Activated CD8-positive, alpha-beta memory T cell treated with anti-CD3 and anti-CD28 coated beads for 36 hours (primary cell): ENCODE data around the gene TEAD1. TPM values are rescaled to one million over a fixed set of nuclear protein-coding genes. Genes with fewer than 3 reads are reported as not detected.

Source experiments
- CTCF ChIA-PET: fragments of 350-600 bp; sonication (Branson Sonifier 250); formaldehyde crosslinking; loops from one replicate; lab custom pipeline; 2021; ENCODE audit warnings: antibody characterized with exemption; lab: Charles Lee
- POLR2A ChIA-PET: fragments of 350-600 bp; sonication (Branson Sonifier 250); formaldehyde crosslinking; loops from one replicate; lab custom pipeline; 2021; ENCODE audit warnings: antibody characterized with exemption; lab: Charles Lee
- total RNA-seq, 2 experiments: library from RNA; stranded (reverse); gene quantifications; one replicate each; pipeline ENCODE4 v1.2.3, GENCODE V29; 2021

TEAD1 gene
- total RNA-seq, 2 experiments from 2014 or later = 0.46 to 0.59 TPM

- POLR2A ChIA-PET = no interaction called here
- CTCF ChIA-PET = no interaction called here
These were observed 96.9 kb downstream of the TEAD1 start for GRCh38 chr11:12770966-12771597.

- ChIA-PET CTCF (no interaction called here), POLR2A (no interaction called here)
These were observed 97.7 kb downstream of the TEAD1 start for GRCh38 chr11:12771875-12772274.

- CTCF ChIA-PET = no interaction called here
These were observed 98.1 kb downstream of the TEAD1 start for GRCh38 chr11:12772324-12772723.

GRCh38 chr11:12773591-12773990, 99.4 kb downstream of the TEAD1 start:
- POLR2A ChIA-PET = no interaction called here

More at GRCh38 chr11:12772324-12772723, 98.1 kb downstream of the TEAD1 start:
- POLR2A ChIA-PET = no interaction called here

GRCh38 chr11:12775955-12776354, 101.7 kb downstream of the TEAD1 start:
- ChIA-PET CTCF (no interaction called here), POLR2A (no interaction called here)

More at GRCh38 chr11:12773591-12773990, 99.4 kb downstream of the TEAD1 start:
- CTCF ChIA-PET = no interaction called here

GRCh38 chr11:12777208-12777874, 103.1 kb downstream of the TEAD1 start:
- CTCF ChIA-PET = no interaction called here
- POLR2A ChIA-PET = no interaction called here

GRCh38 chr11:12778240-12778905, 104.2 kb downstream of the TEAD1 start:
- POLR2A ChIA-PET = no interaction called here
- CTCF ChIA-PET = no interaction called here

GRCh38 chr11:12783765-12784164, 109.5 kb downstream of the TEAD1 start:
- ChIA-PET POLR2A (no interaction called here), CTCF (no interaction called here)

- POLR2A ChIA-PET = no interaction called here
- CTCF ChIA-PET = no interaction called here
These were observed 110.2 kb downstream of the TEAD1 start for GRCh38 chr11:12784445-12784844.

- ChIA-PET CTCF (no interaction called here), POLR2A (no interaction called here)
These were observed 110.8 kb downstream of the TEAD1 start for GRCh38 chr11:12784987-12785386.

- ChIA-PET POLR2A (no interaction called here), CTCF (no interaction called here)
These were observed 111.7 kb downstream of the TEAD1 start for GRCh38 chr11:12785901-12786300.

- CTCF ChIA-PET = no interaction called here
- POLR2A ChIA-PET = no interaction called here
These were observed 112.2 kb downstream of the TEAD1 start for GRCh38 chr11:12786450-12786849.

GRCh38 chr11:12786891-12787290, 112.7 kb downstream of the TEAD1 start:
- CTCF ChIA-PET = no interaction called here

GRCh38 chr11:12787847-12788246, 113.6 kb downstream of the TEAD1 start:
- POLR2A ChIA-PET = no interaction called here

More at GRCh38 chr11:12786891-12787290, 112.7 kb downstream of the TEAD1 start:
- POLR2A ChIA-PET = no interaction called here

GRCh38 chr11:12789054-12789453, 114.8 kb downstream of the TEAD1 start:
- ChIA-PET CTCF (no interaction called here), POLR2A (interaction anchor here (0.6 kb wide), 1 partner anchor 54 kb away, joined by 5 read pairs; no protein-coding TSS in a partner anchor)

More at GRCh38 chr11:12787847-12788246, 113.6 kb downstream of the TEAD1 start:
- CTCF ChIA-PET = no interaction called here

GRCh38 chr11:12789596-12790215, 115.5 kb downstream of the TEAD1 start:
- ChIA-PET POLR2A (interaction anchor here (0.6 kb wide), 1 partner anchor 55 kb away, joined by 5 read pairs; no protein-coding TSS in a partner anchor), CTCF (no interaction called here)

GRCh38 chr11:12790861-12791616, 116.8 kb downstream of the TEAD1 start:
- CTCF ChIA-PET = no interaction called here
- POLR2A ChIA-PET = no interaction called here

GRCh38 chr11:12792018-12792417, 117.8 kb downstream of the TEAD1 start:
- POLR2A ChIA-PET = no interaction called here
- CTCF ChIA-PET = no interaction called here

- POLR2A ChIA-PET = no interaction called here
- CTCF ChIA-PET = no interaction called here
These were observed 118.4 kb downstream of the TEAD1 start for GRCh38 chr11:12792590-12792989.
